ENCODE measurements around the gene APH1B. TPM values are rescaled to one million over a fixed set of nuclear protein-coding genes. Genes with fewer than 3 reads are reported as not detected.

The APH1B gene
- total and polyA plus RNA-seq, 3 experiments from 2014 or later: 6.7 to 13.1 (median 9.2) TPM

Other genes with a start within 250 kb of the APH1B start
- 1 to 10 TPM; 9.4 to 9.9 TPM for gene TPM1, start 234.9 kb upstream of the APH1B start, total RNA-seq
- 8.3 TPM for gene TPM1, start 234.9 kb upstream of the APH1B start, polyA plus RNA-seq
- gene LACTB, start 155.7 kb upstream of the APH1B start, total RNA-seq: 10 to 100 TPM; 30.0 to 31.7 TPM
- 9.7 TPM for gene LACTB, start 155.7 kb upstream of the APH1B start, polyA plus RNA-seq
- gene RPS27L, start 120.1 kb upstream of the APH1B start, total RNA-seq: 100 to 1,000 TPM; 214 to 221 TPM
- gene RPS27L, start 120.1 kb upstream of the APH1B start, polyA plus RNA-seq: 193 TPM
- gene RAB8B, start 88.0 kb upstream of the APH1B start, total RNA-seq: 100 to 1,000 TPM; 165 to 169 TPM
- 52.9 TPM for gene RAB8B, start 88.0 kb upstream of the APH1B start, polyA plus RNA-seq
- not detected for gene CA12, start 104.2 kb downstream of the APH1B start, total RNA-seq
- 0.08 TPM for gene CA12, start 104.2 kb downstream of the APH1B start, polyA plus RNA-seq
- gene USP3, start 227.0 kb downstream of the APH1B start, total RNA-seq: 10 to 100 TPM; 36.6 to 38.0 TPM
- gene USP3, start 227.0 kb downstream of the APH1B start, polyA plus RNA-seq: 50.7 TPM